Measurements from ENCODE around the gene APEH. TPM values are rescaled to one million over a fixed set of nuclear protein-coding genes. Genes with fewer than 3 reads are reported as not detected.
A peak's percentile ranks its signal among the peaks of the same experiment; 100 is the strongest.

The APEH gene
- total and polyA plus RNA-seq, 2 of the 13 experiments (the other 11 are each of a cell fraction or from before 2014, with no cell fraction given), result 116 to 130 TPM

- TF ChIP-seq ZNF407 (CRISPR knock-in tag; IDR thresholded peaks at IDR 0.05; ENCODE audit: not compliant biosample characterization) (no peak), ZSCAN31 (CRISPR knock-in tag; IDR thresholded peaks at IDR 0.05; ENCODE audit: low read depth) (no peak), XRCC5 (optimal IDR thresholded peaks at IDR 0.05; ENCODE audit: low read length) (no peak), EP300 (IDR thresholded peaks at IDR 0.05; ENCODE audit: low read depth in 2 of 2, low read length in 2 of 2) (peak in 1 of 2 experiments; percentile 69; a peak in 2 of 4 replicates), EP300 (CRISPR knock-in tag; IDR thresholded peaks at IDR 0.05; ENCODE audit: borderline replicate concordance) (no peak), PITX1 (CRISPR knock-in tag; IDR thresholded peaks at IDR 0.05) (no peak), ZNF569 (CRISPR knock-in tag; IDR thresholded peaks at IDR 0.05; ENCODE audit: borderline replicate concordance) (no peak), TIGD3 (CRISPR knock-in tag; IDR thresholded peaks at IDR 0.05; ENCODE audit: borderline replicate concordance) (no peak), FOXK2 (IDR thresholded peaks at IDR 0.05) (no peak), NR2F6 (IDR thresholded peaks at IDR 0.05) (peak; percentile 65), NR2F6 (CRISPR knock-in tag; IDR thresholded peaks at IDR 0.05) (peak; percentile 60; the same call in 1 of the 2 replicates), REL (CRISPR knock-in tag; conservative IDR thresholded peaks at IDR 0.05) (no peak), ZNF180 (CRISPR knock-in tag; IDR thresholded peaks at IDR 0.05; ENCODE audit: borderline replicate concordance, low read depth) (no peak), MED8 (CRISPR knock-in tag; IDR thresholded peaks at IDR 0.05; ENCODE audit: insufficient replicate concordance) (no peak), SOX5 (CRISPR knock-in tag; IDR thresholded peaks at IDR 0.05; ENCODE audit: borderline replicate concordance) (peak; percentile 21; the same call in 1 of the 2 replicates), FOXA1 (IDR thresholded peaks at IDR 0.05) (no peak), FOXA1 (CRISPR knock-in tag; IDR thresholded peaks at IDR 0.05) (no peak), JARID2 (CRISPR knock-in tag; IDR thresholded peaks at IDR 0.05; ENCODE audit: insufficient replicate concordance) (no peak), BRD4 (CRISPR knock-in tag; IDR thresholded peaks at IDR 0.05) (no peak), CREM (IDR thresholded peaks at IDR 0.05) (peak; percentile 51; the same call in 1 of the 2 replicates), CREM (CRISPR knock-in tag; IDR thresholded peaks at IDR 0.05) (no peak), TP53 (CRISPR knock-in tag; conservative IDR thresholded peaks at IDR 0.05) (no peak), MED13 (CRISPR knock-in tag; IDR thresholded peaks at IDR 0.05) (no peak), MED1 (CRISPR knock-in tag; IDR thresholded peaks at IDR 0.05) (no peak), FOXK1 (CRISPR knock-in tag; IDR thresholded peaks at IDR 0.05; ENCODE audit: borderline replicate concordance, low read depth) (no peak), MIER2 (CRISPR knock-in tag; IDR thresholded peaks at IDR 0.05) (no peak)
Measured at GRCh38 chr3:49666592-49666991, 7.6 kb upstream of the APEH start (continued).
